Ishikawa (cell line): ENCODE measurements around the gene LAIR1.

Source experiments
- CEBPB ChIP-seq: IDR thresholded peaks from 2 replicates; pipeline ENCODE4 v1.6.1; 2012
- CREB1 ChIP-seq: IDR thresholded peaks from 2 replicates; pipeline ENCODE4 v1.6.1; 2012; ENCODE audit warnings: low read depth
- EGR1 ChIP-seq: IDR thresholded peaks from 2 replicates; pipeline ENCODE4 v1.6.1; 2012
- EP300 ChIP-seq: IDR thresholded peaks from 2 replicates; pipeline ENCODE4 v1.6.1; 2012; ENCODE audit warnings: borderline replicate concordance
- FOXM1 ChIP-seq: IDR thresholded peaks from 2 replicates; pipeline ENCODE4 v1.6.1; 2012; ENCODE audit warnings: low read depth, borderline replicate concordance
- MAX ChIP-seq: IDR thresholded peaks from 2 replicates; pipeline ENCODE4 v1.6.1; 2012
- NFIC ChIP-seq: IDR thresholded peaks from 2 replicates; pipeline ENCODE4 v1.6.1; 2012
- RAD21 ChIP-seq: IDR thresholded peaks from 2 replicates; pipeline ENCODE4 v1.6.1; 2012; ENCODE audit warnings: low read depth
- REST ChIP-seq: IDR thresholded peaks from 2 replicates; pipeline ENCODE4 v1.6.1; 2012; ENCODE audit warnings: low read depth, mild to moderate bottlenecking
- TAF1 ChIP-seq: IDR thresholded peaks from 2 replicates; pipeline ENCODE4 v1.6.1; 2012; ENCODE audit warnings: low read depth, mild to moderate bottlenecking
- TCF12 ChIP-seq: IDR thresholded peaks from 2 replicates; pipeline ENCODE4 v1.6.1; 2012; ENCODE audit warnings: low read depth
- TEAD4 ChIP-seq: IDR thresholded peaks from 2 replicates; pipeline ENCODE4 v1.6.1; 2012
- USF1 ChIP-seq: IDR thresholded peaks from 2 replicates; pipeline ENCODE4 v1.6.1; 2012
- YY1 ChIP-seq: IDR thresholded peaks from 2 replicates; pipeline ENCODE4 v1.6.1; 2012; ENCODE audit warnings: low read depth
- ZBTB7A ChIP-seq: IDR thresholded peaks from 2 replicates; pipeline ENCODE4 v1.6.1; 2012; ENCODE audit warnings: low read depth

LAIR1 gene

GRCh38 chr19:54405628-54406027 lies 40.9 kb upstream of the LAIR1 start:
- no peak for TF ChIP-seq ZBTB7A
- no peak for TF ChIP-seq REST
- TF ChIP-seq RAD21, result no peak
- no peak for TF ChIP-seq NFIC
- no peak for TF ChIP-seq EP300
- TF ChIP-seq MAX, result no peak
- TF ChIP-seq TCF12, result no peak
- no peak for TF ChIP-seq CEBPB
- TF ChIP-seq TAF1, result no peak
- no peak for TF ChIP-seq USF1
- TF ChIP-seq TEAD4, result no peak

- TF ChIP-seq RAD21 (no peak), MAX (no peak)
Measured at GRCh38 chr19:54403054-54403453, 38.3 kb upstream of the LAIR1 start.

- TF ChIP-seq TEAD4 (no peak), FOXM1 (no peak), CREB1 (no peak), NFIC (no peak), EP300 (no peak), ZBTB7A (no peak), CEBPB (no peak), USF1 (no peak), EGR1 (no peak), YY1 (no peak), TAF1 (no peak), REST (no peak), TCF12 (no peak), MAX (no peak), RAD21 (no peak)
Measured at GRCh38 chr19:54400913-54401312, 36.2 kb upstream of the LAIR1 start.

GRCh38 chr19:54399189-54399588 lies 34.5 kb upstream of the LAIR1 start:
- TF ChIP-seq FOXM1, result no peak
- no peak for TF ChIP-seq NFIC
- TF ChIP-seq EGR1, result no peak
- TF ChIP-seq EP300, result no peak
- TF ChIP-seq TAF1, result no peak
- no peak for TF ChIP-seq USF1
- no peak for TF ChIP-seq TCF12
- no peak for TF ChIP-seq MAX
- TF ChIP-seq YY1, result no peak
- no peak for TF ChIP-seq CREB1
- TF ChIP-seq TEAD4, result no peak
- TF ChIP-seq ZBTB7A, result no peak
- TF ChIP-seq REST, result no peak
